ENCODE measurements around the gene NUP205. TPM values are rescaled to one million over a fixed set of nuclear protein-coding genes. Genes with fewer than 3 reads are reported as not detected.
A peak's percentile ranks its signal among the peaks of the same experiment; 100 is the strongest.

Gene NUP205
- total RNA-seq, 1 donor from 2014 or later = 148 TPM

DNA sequence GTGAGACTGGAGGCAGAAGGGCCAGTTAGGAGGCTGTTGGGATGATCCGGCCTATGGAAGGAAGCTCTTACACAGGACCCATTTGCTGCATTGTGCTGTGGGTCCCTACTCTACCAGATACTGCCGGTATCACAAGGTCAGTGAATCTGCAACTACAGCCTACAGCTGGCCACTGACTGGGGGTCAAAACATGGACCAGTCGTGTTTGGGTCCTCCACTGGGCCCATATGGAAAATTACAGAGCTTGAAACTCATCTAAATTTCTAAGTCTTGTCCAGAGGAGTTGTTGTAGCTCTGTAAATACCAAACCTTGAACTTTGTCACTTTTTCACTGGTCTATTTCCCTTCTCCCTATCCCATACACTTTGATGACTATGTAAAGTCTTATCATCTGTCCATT, 5.6 kb upstream of the NUP205 start:
- no peaks in the 10 kb centered on the region for H3K27me3 Mint-ChIP-seq (ENCODE audit: low read depth)
- H3K27ac Mint-ChIP-seq (ENCODE audit: unreplicated experiment) = no peak overlapping the region
- no peaks in the 10 kb centered on the region for H3K9me3 Mint-ChIP-seq
- H3K4me1 Mint-ChIP-seq = no peaks in the 10 kb centered on the region
- no peak for DNase-seq (ENCODE audit: low read depth, low spot score)
- no peak overlapping the region for H3K4me3 Mint-ChIP-seq
- TF ChIP-seq, protein P1, sequence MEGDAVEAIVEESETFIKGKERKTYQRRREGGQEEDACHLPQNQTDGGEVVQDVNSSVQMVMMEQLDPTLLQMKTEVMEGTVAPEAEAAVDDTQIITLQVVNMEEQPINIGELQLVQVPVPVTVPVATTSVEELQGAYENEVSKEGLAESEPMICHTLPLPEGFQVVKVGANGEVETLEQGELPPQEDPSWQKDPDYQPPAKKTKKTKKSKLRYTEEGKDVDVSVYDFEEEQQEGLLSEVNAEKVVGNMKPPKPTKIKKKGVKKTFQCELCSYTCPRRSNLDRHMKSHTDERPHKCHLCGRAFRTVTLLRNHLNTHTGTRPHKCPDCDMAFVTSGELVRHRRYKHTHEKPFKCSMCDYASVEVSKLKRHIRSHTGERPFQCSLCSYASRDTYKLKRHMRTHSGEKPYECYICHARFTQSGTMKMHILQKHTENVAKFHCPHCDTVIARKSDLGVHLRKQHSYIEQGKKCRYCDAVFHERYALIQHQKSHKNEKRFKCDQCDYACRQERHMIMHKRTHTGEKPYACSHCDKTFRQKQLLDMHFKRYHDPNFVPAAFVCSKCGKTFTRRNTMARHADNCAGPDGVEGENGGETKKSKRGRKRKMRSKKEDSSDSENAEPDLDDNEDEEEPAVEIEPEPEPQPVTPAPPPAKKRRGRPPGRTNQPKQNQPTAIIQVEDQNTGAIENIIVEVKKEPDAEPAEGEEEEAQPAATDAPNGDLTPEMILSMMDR (conservative IDR thresholded peaks at IDR 0.05) = no peak
- no peaks in the 10 kb centered on the region for H3K36me3 Mint-ChIP-seq (ENCODE audit: low read depth)

DNA sequence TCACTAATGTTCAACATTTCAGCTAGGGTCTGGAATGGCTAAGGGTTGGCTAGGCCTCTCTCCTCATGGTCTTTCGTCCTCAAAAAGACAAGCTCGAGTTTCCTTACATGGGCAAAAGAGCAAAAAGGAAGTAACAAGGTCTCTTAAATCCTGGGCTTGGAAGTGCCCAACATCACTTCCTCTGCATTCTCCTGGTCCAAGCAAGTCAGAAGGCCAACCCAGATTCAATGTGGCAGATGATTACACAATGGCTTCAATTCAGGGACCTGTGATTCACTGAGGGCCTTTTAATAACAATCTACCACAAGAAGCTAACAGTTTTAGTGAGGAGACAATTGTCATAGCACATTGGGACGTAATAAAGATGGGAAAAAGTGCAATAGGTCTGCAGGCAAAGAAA, 4.4 kb upstream of the NUP205 start:
- H3K4me3 Mint-ChIP-seq = peak overlapping the region; percentile 36
- TF ChIP-seq, protein P1 (conservative IDR thresholded peaks at IDR 0.05) = no peak
- H3K27ac Mint-ChIP-seq (ENCODE audit: unreplicated experiment) = no peak overlapping the region
- DNase-seq (ENCODE audit: low read depth, low spot score) = no peak
- H3K36me3 Mint-ChIP-seq (ENCODE audit: low read depth) = no peaks in the 10 kb centered on the region
- H3K9me3 Mint-ChIP-seq = no peaks in the 10 kb centered on the region
- no peaks in the 10 kb centered on the region for H3K4me1 Mint-ChIP-seq
- no peaks in the 10 kb centered on the region for H3K27me3 Mint-ChIP-seq (ENCODE audit: low read depth)

DNA sequence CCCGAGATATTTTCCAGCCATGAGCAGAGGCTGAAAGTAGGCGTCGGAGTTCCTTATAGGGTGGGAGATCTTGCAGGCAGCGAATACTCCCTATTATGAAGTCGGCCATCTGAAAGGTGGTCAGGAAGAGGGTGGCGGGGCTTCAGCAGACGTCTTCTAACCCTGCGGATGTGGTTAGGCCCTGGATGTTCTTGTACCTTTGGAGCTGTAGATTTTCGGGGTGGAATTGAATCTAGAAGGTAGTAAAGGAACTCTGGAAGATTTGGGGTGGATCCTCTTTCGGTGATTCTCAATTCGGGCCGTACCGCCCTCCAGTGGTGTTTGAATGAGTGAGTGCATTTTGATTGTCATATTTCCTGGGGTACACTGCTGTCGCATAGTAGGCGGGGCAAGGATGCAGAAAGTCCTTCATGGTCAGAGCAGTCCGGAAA, 635 bp downstream of the NUP205 start:
- TF ChIP-seq, protein P1 (conservative IDR thresholded peaks at IDR 0.05) = peak; percentile 67
- no peaks in the 10 kb centered on the region for H3K27me3 Mint-ChIP-seq (ENCODE audit: low read depth)
- peaks cover 6% of the 10 kb centered on the region for H3K36me3 Mint-ChIP-seq (ENCODE audit: low read depth)
- DNase-seq (ENCODE audit: low read depth, low spot score) = peak; percentile 46
- H3K27ac Mint-ChIP-seq (ENCODE audit: unreplicated experiment) = no peak overlapping the region
- H3K4me1 Mint-ChIP-seq = peaks cover 19% of the 10 kb centered on the region
- H3K9me3 Mint-ChIP-seq = no peaks in the 10 kb centered on the region
- H3K4me3 Mint-ChIP-seq = no peak overlapping the region

DNA sequence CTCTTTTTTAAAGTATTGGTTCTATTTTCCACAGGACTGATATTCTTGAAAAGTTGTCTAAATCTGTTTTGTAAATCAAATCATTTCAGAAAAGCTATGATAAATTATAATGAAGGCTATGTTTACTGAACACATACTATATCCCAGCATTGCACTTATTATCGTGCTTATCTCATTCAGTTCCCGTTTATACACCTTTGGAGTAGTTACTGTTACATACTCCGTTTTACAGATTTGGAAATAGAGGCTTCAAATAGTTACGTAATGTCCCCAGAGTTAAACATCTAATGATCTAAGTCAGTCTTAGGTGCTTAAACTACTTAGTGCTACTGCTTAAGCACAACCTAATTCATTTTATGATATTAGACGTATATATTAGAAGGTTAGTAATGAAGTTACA, 1.2 kb downstream of the NUP205 start:
- Mint-ChIP-seq H3K36me3 (ENCODE audit: low read depth) (peaks cover 6% of the 10 kb centered on the region), H3K4me1 (peaks cover 19% of the 10 kb centered on the region), H3K4me3 (no peak overlapping the region), H3K27ac (ENCODE audit: unreplicated experiment) (no peak overlapping the region), H3K27me3 (ENCODE audit: low read depth) (no peaks in the 10 kb centered on the region), H3K9me3 (no peaks in the 10 kb centered on the region)
- no peak for DNase-seq (ENCODE audit: low read depth, low spot score)
- TF ChIP-seq, protein P1 (conservative IDR thresholded peaks at IDR 0.05) = no peak

DNA sequence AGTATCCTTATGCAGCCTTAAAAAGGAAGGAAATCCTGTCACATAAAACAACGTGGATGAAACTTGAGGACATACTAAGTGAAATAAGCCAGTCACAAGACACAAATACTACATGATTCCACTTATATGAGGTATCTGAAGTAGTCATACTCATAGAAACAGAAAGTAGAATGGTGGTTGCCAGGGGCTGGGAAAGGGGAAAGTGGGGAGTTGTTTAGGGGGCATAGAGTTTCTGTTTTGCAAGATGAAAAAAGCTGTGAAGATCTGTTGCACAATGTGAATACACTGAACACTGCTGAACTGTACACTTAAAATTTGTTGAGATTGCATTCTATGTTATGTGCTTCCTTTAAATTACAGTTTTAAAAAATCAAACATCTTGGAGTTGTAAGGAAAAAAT, 2.9 kb downstream of the NUP205 start:
- Mint-ChIP-seq H3K27ac (ENCODE audit: unreplicated experiment) (peak overlapping the region; percentile 76), H3K27me3 (ENCODE audit: low read depth) (no peaks in the 10 kb centered on the region), H3K36me3 (ENCODE audit: low read depth) (peaks cover 6% of the 10 kb centered on the region), H3K4me1 (peaks cover 19% of the 10 kb centered on the region), H3K9me3 (no peaks in the 10 kb centered on the region), H3K4me3 (peak overlapping the region; percentile 64)
- TF ChIP-seq, protein P1 (conservative IDR thresholded peaks at IDR 0.05) = no peak
- DNase-seq (ENCODE audit: low read depth, low spot score) = no peak

DNA sequence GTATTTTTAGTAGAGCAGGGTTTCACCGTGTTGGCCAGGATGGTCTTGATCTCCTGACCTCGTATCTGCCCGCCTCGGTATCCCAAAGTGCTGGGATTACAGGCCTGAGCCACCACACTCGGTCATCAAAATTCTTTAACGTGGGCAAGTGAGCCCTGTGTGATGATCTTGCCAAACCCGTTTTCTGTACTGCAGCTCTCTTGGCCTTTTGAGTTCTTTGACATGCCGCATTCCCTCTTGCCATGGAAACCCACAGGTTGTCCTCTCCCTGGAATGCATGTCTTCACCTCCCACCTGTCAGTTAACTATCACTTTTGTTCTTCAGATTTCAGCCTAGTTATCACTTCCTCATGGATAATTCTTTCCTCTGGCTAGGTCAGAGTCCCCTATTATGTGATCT, 5.0 kb downstream of the NUP205 start:
- DNase-seq (ENCODE audit: low read depth, low spot score) = no peak
- Mint-ChIP-seq H3K9me3 (no peaks in the 10 kb centered on the region), H3K27ac (ENCODE audit: unreplicated experiment) (no peak overlapping the region), H3K4me3 (peak overlapping the region; percentile 66), H3K4me1 (peaks cover 19% of the 10 kb centered on the region), H3K27me3 (ENCODE audit: low read depth) (no peaks in the 10 kb centered on the region), H3K36me3 (ENCODE audit: low read depth) (peaks cover 6% of the 10 kb centered on the region)
- TF ChIP-seq, protein P1 (conservative IDR thresholded peaks at IDR 0.05) = no peak
